HL-60 (cell line): ENCODE data around the gene ADAMTS17.

ENCODE experiments used
- DNase-seq, 2 experiments: peaks; one replicate each; pipeline ENCODE4 v3.0.0-alpha.2; 2010 to 2020; ENCODE audit warnings: low read depth in 1 of 2, low spot score in 1 of 2
- H3K27ac ChIP-seq: fragments of 250-450 bp; sonication (Bioruptor Pico); replicated peaks from 2 replicates; pipeline ENCODE4 v1.5.1; 2020; ENCODE audit warnings: mild to moderate bottlenecking, moderate library complexity
- H3K27me3 ChIP-seq: fragments of 250-450 bp; sonication (Bioruptor Pico); 2 replicates; pipeline ENCODE4 v1.5.1; 2021; ENCODE audit warnings: mild to moderate bottlenecking, moderate library complexity; ENCODE audit not compliant: insufficient read depth, poor library complexity, severe bottlenecking
- H3K4me3 ChIP-seq: replicated peaks from 2 replicates; pipeline ENCODE4 v1.5.1; 2011; ENCODE audit warnings: mild to moderate bottlenecking, control low read depth, low read length; ENCODE audit not compliant: insufficient read depth
- CTCF ChIP-seq: IDR thresholded peaks from one replicate; pipeline ENCODE4 v1.5.1; 2011; ENCODE audit warnings: low read length, control low read depth, inconsistent platforms; ENCODE audit not compliant: insufficient read depth
- GABPA ChIP-seq: IDR thresholded peaks from 2 replicates; pipeline ENCODE4 v1.6.1; 2012; ENCODE audit warnings: low read depth
- POLR2AphosphoS5 ChIP-seq: IDR thresholded peaks from 2 replicates; pipeline ENCODE4 v1.6.1; 2012; ENCODE audit warnings: low read depth
- REST ChIP-seq: IDR thresholded peaks from 2 replicates; pipeline ENCODE4 v1.6.1; 2012; ENCODE audit warnings: low read depth; ENCODE audit not compliant: insufficient replicate concordance
- SPI1 ChIP-seq: IDR thresholded peaks from 2 replicates; pipeline ENCODE4 v1.6.1; 2012; ENCODE audit warnings: low read depth, mild to moderate bottlenecking, borderline replicate concordance

ADAMTS17 gene

GRCh38 chr15:100298257-100298656, 43.5 kb downstream of the ADAMTS17 start:
- H3K4me3 ChIP-seq = no peak overlapping the region
- TF ChIP-seq POLR2AphosphoS5 (no peak), REST (no peak), SPI1 (no peak), CTCF (no peak), GABPA (no peak)
- DNase-seq = no peak
- H3K27me3 ChIP-seq = no peaks in the 10 kb centered on the region
- no peak overlapping the region for H3K27ac ChIP-seq

DNA sequence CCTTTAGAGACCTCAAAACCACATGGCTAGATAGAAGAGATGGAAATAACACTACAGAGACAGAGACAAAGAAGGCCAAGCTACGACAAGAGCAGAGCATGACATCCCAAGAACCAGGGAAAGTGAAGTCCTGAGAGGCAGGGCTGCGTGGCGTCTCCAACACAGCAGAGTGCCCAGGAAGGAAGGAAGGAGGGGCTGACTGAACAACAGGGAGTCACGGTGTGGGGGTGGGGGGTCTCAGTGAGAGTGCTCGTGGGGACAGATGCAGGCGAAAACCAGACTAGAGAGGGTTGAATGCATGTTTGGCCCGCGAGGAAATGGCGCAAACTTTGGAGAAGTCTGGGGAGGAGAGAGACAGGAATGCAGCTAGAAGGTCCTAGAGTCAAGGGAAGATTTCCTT, 44.0 kb downstream of the ADAMTS17 start:
- H3K27me3 ChIP-seq = no peaks in the 10 kb centered on the region
- no peak overlapping the region for H3K4me3 ChIP-seq
- TF ChIP-seq REST (no peak), SPI1 (no peak), GABPA (no peak), POLR2AphosphoS5 (no peak), CTCF (no peak)
- no peak for DNase-seq
- H3K27ac ChIP-seq = no peak overlapping the region

DNA sequence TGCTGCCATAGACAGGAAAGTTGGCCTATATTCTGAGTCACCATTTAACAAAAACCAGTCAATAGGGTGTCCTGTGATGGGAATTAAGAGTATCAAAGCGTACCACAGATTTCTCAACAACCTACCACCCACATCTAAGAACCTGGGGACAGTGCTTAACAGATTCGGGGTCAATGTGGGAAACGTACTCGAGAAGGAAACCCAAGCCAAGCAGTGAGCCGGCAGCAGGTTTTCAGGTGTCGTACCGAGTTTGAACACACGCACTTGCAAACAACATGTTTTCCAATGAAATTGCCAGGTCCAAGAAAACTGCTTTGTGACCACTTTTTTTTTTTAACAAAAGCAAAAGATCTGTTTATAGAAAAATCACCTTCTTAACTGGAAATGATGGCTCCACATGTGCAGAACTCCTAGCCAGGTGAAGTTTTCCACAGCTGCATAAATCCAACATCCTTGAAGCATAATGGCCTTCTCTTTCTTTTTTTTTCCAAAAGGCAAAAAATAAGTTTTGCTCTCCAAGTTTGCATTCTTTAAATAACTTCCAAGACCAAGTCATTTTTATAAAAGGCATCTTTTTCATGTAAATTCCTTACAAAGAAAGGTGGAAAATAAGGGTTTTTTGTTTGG, 45.7 kb downstream of the ADAMTS17 start:
- Histone ChIP-seq H3K4me3 (no peak overlapping the region), H3K27me3 (no peaks in the 10 kb centered on the region), H3K27ac (no peak overlapping the region)
- DNase-seq = no peak
- TF ChIP-seq CTCF (no peak), POLR2AphosphoS5 (no peak), REST (no peak), GABPA (no peak), SPI1 (no peak)
